22Rv1 (cell line): ENCODE results near the gene CUEDC1.

Experiments
- CTCF ChIP-seq: fragments of 450-650 bp; IDR thresholded peaks from 2 replicates; pipeline ENCODE4 v1.5.1; 2017; ENCODE audit warnings: mild to moderate bottlenecking
- ZFX ChIP-seq: fragments of 450-650 bp; IDR thresholded peaks from 2 replicates; pipeline ENCODE4 v1.6.1; 2017; ENCODE audit warnings: antibody characterized with exemption, borderline replicate concordance

- TF ChIP-seq CTCF (no peak), ZFX (no peak)
These were observed 81.2 kb downstream of the CUEDC1 start for GRCh38 chr17:57874058-57874419.
